GM18520 (cell line): ENCODE data around the gene KIAA0825.

Source experiments
- ATAC-seq: cut with Tn5 transposase; IDR thresholded peaks from one replicate; pipeline ENCODE4 v1.9.1; 2021; ENCODE audit not compliant: unreplicated experiment

KIAA0825 gene

DNA sequence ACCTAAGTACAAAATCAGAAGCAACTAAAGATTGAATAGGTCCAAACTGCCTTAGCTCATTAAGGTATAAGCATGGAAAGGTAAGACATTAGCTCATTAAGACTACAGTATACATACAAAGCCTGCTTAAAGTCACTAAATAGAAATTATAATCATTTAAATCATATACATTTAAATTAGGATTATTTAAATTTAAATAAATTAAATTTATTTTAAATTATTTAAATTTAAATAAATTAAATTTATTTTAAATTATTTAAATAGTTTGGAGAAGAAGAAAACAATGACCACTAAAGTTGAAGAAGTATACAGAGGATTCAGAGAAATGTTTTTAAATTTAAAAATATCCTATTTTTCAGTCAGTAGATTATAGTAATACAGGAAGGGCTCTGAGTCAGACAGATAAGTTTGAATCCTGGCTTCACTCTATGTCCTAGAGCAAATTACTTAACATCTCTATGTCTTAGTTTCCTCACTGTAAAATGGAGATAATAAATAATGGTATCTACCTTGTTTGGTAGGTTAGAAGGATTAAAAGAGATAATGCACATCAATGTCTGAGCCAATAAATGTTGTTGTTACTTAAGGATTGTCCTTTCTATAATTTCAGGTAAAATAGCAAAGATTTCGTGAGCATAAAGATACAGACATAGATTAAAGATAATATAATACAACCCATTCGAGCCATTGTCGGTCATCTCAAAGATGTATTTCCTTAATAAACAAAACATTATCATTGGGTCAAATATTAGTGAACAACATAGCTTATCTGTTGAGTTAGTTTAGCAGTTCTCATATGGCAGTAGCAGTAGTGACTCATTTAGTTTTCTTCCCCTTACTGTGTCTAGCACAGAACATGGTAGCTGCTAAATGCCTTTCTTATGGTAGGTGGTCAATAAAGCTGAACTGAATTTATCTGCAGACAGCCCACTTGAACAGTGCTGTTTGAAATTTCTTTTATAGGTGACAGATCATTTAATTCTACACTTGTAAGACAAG lies 100.6 kb downstream of the KIAA0825 start:
- no peak for ATAC-seq

DNA sequence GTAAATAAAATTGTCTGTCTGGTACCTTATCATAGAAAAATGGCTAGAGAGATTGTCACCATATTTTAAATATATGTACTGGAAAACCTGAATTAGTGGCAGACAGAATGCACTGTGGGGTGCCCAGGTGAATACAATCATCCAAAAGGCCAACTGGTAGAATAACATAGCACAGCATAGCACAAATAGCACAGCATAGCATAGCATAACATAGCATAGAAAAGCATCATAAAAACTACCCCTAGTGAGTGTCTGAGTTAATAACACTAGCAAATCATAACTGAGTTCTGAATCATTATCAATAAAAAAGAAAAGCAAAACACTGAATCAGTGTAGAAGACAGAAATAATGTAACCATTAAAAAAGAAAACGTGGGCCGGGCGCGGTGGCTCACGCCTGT lies 102.3 kb downstream of the KIAA0825 start:
- no peak for ATAC-seq

DNA sequence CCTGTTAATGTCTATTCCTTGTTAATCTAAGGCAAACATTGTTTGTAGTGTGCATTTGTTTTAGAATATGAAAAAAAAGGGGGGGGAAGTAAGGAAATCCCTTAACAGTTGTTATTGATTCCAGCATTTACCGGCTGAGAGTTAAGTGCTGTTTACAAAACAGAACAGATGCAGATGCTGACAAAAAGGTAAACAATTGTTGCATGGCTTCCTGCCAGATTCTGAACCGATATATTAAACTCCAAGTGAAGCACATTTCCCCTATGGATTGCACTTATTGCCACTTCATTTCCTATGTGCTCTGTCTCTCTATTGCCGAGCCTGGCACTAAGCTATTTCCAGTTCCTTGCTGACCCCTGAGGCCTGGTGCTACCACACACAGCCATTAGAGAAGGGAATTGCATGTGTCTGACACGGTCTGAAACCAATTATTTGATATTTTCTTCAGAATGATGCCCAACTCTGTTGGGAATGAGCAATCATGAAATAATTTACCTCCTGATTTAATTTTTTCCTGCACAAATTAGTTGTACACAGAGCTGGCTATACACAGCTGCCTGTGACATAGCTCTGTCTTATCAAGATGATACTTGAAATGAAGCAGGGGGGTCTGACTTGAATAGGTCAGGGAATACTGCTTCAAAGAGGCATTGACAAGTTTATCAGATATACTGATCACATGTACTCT lies 109.8 kb downstream of the KIAA0825 start:
- no peak for ATAC-seq

DNA sequence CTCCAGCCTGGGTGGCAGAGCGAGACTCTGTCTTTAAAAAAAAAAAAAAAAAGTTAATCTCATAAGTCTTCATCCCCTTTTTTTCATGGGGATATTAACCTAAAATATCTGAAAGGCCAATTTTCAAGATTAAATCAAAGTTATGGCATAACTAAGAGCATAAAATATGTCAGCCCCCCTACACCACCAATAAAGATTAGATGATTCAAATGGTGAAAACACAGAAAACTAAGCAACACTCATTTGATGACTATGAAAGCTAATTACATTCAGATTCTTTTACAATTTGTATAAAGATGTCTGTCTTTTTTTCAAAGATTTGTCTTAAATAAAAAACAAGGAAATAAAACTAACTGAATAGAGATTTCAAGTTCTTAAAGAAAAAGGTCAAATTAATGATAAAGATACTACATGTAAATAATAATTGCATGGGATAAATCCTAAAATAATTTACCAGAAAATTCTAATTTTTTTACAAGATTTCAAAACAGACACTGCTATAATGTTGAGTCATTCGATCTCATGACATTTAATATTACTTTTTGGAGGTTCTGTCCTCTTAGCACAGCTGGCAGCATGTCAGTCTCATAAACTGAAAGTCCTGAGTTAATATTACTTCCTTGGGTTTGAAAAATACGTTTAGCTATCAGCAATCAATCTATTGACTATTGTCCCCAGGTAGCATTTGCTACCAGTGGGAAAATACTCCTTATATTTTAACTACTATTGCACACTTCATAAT lies 112.9 kb downstream of the KIAA0825 start:
- no peak for ATAC-seq

DNA sequence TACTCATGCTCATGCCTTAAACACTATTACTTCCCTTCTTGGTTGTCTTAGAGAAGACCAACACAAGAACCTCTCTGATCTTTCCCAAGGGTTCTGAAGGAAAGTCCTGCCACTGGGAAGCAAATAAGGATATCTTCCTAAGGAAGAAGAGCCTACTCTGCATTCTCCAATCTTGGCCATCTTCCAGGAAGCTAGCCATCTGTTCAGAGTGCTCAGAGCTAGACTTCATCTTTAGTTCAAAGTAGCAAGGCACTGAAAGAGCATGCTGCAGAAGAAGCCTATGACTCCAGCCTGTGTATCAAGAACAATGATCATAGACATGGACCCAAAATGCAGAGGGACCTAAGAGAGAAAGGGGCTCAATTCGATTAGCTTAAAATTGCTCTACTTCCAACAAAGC lies 114.7 kb downstream of the KIAA0825 start:
- no peak for ATAC-seq

DNA sequence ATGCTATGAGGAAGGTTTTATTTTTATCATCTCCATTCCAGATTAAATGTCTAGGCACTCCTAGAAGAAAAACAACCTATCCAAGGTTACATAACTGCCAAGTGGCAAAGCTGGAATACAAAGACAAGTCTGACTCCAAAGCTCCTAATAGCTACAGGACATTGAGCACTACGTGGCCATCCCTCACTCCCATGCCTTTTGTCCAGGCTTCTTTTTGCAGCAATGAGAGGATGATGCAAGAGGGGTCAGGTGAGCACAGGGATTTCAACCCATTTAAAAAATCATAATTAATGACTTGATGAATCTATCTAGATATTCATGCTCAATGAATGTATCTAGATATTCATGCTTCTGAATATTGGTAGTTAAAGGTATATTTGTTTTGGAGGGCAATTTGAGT lies 117.0 kb downstream of the KIAA0825 start:
- ATAC-seq: no peak

DNA sequence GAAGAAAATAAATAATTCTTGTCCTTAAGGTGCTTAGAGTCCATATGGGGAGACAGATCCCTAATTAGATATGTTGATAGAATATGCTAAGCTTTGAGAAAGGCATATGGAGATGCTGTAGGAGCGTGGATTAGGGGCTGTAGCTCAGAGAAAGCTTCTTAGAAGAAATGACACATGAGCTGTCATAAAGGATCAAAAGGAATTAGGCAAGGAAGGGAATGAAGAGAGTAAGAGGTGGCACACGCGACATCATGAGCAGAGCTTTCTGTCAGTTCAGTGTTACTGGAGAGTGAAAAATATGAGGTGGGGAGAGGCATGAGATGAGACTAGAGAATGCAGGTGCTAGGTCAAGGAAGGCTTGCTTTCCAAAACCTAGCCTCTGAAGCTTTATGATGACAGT lies 118.6 kb downstream of the KIAA0825 start:
- no peak for ATAC-seq

DNA sequence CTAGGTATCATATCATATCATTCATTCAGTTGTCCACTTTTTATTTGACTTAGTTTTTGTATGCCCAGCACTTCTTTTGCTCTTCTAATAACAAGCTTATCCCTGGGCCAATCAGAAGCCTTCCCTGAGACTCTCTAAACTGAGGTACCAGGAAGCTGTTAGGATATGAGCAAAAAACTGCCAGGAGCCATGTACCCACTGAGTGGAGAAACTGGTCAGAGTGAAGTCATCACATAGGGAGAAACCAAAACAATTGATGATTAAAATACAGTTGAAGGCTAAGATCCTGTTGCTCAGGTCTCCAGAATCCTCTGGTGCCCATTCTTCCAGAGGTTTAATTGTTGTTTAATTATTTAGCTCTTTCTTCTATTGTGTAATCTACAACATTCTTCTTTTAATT lies 120.2 kb downstream of the KIAA0825 start:
- no peak for ATAC-seq

DNA sequence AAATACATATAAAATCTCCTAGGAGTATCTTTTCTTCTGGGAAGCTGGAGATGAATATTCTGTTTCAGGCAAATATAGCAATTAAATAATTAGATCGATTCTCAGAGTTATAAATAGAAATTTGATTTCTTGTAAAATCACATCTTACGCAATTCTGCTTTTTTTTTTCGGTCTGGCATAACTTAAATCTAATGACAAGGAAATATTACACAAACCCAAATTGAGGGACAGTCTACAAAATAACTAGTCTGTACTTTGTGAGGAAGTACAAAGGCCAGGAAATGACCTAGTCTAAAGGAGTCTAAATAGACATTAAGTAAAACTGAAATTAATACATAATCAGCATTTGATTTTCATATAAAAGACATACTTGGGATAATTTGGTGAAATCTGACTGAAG lies 133.3 kb downstream of the KIAA0825 start:
- ATAC-seq: no peak

DNA sequence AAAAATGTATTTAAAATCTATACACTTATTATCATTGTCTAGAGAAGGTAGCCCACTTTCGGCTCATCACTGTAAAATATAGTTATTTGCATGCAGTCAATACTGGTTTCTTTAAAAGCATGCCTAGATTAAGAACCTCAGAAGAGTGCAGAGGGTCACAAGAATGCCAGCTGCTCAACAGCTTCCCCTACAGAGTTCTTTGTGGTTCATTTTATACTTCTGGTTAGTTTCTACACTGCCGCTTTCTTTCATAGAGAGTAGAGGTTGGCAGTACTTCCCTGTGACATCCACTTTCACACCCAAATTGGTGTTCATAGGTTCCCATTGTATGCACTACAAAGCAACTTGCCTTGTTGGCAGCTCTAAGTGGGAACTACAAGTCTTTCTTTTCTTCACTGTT lies 137.3 kb downstream of the KIAA0825 start:
- ATAC-seq: no peak

DNA sequence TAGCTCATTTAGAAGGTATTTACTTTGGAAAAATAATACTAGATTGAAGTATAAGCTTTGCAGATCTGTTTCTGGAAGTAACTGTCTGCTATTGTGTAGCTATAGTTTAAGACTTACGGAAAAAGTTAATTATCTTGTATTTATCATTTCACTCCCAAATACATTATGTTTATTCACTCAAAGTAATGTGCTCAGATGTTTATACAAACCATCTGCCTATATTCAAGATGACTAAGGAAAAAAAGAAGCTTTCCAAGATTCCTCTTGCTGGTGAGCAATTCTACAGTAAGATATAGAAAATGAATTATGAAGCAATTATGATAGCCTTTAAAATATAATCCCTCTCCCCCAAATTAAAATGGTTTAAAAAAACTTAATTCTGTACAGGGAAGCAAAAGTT lies 137.9 kb downstream of the KIAA0825 start:
- no peak for ATAC-seq

DNA sequence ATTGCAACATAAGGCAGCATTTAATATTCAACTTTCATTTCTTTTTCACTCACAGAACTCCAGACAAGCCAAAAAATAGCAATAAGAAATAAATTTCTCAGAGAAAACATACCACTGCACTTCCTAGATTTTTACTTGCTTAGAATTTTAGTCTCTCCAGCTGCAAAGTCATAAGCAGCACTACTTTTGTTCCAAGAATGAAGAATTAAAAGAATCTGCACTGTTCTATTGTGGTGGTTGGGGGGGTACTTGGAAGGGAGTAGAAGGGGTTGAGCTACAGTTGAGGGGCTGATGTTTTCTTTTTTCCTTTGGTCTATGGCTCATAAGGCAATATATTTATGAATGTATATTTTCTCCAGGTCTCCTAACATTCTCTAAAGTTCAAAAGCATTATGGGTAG lies 144.5 kb downstream of the KIAA0825 start:
- no peak for ATAC-seq

DNA sequence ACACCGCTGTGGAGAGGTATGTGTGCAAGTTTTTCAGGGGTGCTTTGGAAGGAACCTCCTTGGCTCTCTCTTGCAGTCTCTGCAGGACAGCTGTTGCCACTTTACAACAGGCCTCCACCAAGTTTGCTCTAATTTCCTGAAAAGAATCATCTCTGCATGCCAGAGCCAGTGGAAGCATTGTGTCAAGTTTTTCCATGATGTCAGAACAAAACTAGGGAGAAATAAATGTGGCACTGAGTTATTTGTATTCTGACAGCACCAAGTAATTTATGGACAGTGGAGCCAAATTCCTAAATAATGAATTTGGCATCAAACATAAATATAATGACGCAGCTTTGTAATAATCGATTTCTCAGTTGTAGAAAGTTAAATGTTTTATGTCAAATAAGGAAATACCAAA lies 146.9 kb downstream of the KIAA0825 start:
- no peak for ATAC-seq

DNA sequence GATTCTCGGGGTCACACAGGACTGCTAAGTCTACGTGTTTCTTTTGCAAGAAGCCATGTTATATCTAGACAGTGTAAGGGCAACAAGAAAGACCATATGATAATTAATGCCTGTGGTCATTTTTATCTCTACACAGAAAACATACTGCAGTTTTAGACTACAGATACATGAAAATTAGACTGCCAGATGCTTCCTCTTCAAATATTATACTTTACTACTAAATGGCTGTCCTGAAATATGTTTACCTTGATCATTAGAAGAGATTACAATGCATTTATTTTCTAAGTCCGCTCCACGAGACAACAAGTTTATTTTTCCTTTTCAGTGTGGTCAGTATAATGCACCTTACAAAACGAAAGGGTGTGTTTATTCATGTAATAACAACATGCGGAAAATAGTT lies 147.6 kb downstream of the KIAA0825 start:
- no peak for ATAC-seq

DNA sequence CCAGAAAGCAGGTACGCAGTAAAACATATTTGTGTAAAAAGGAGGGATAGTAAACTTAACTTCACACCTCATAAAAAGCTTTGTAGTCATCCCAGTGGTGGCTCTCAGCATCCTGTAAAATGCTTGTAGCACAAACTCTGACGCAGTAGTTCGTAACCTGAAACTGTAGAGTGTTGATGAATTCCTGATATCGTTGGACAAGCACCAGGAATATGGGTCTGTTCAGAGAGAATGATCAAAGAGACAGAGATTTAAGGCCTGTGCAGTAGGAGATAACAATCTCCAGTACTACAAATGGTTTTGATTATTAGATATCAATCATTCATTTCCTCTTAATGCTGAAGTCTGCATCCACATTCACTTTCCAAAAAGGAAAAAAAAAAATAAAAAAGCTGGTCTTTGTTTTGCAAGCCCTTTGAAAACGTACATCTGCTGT lies 148.5 kb downstream of the KIAA0825 start:
- no peak for ATAC-seq

DNA sequence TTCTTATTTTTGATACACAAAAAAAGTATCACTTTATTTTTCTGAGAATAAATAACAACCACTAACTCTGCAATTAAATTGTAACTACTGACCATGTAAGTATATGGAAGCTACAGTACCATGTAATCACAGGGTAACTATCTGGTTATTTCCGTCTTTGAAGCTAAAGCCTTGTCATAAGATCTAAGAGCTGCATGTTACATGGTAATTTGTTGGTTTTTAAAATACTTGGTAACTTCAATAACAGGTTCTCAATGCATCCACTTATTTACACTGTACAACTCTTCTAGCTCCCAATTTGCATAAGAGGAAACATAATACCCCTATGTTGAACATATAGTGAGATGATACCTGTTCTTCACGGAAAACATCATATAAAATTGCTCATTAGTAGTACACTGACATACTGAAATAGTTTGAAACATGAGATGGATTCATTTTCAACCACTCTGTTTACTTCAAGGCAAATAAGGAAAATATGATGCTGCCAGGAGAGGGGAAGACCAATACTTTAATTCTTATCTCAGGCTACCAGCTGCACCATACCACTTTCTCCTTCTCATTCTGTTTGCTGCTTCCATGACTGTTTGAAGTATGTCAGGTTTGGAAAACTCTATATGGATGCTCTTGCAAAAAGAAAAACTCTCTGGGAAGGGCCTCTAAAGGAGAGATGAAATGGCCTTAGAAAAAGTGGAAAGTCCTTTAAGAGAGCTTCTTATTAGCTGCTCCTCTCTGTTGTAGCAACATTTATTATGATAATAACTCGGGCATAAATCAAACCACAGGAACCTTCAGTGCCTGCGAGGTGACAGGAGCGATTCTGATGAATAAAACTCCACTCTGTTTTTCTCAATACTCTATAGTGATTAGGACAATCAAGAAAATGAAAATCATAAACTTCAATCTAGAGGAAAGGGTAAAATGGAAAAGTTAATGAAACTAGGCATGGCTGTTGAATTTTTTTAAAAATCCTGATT lies 150.2 kb downstream of the KIAA0825 start:
- no peak for ATAC-seq

DNA sequence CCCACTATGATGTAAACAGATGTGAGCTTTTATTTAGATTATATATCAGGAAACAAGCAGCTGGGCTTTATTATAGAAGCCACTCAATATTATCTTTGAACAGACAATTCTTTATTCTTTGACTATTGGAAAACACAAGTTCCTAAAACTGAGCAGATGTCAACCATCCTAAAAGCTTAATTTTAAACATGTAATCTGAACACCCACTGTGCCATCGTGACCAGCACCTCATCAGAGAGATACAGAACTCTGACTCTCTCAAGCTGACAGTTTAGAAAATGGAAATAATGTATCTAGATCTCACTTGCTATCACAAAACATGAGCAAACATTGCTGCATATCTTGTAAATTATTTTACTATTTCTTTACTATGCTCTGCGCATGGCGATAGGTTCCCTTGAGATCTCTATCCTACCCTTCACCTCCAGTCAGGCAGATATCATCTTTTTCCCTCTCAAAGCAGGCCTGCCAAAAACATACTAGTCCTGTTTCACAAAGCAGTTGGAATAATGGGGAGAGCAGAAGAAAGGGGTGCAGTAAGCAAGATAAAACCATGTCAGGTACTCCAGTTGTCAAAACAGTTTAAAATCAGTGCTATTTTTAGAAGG lies 151.0 kb downstream of the KIAA0825 start:
- no peak for ATAC-seq

DNA sequence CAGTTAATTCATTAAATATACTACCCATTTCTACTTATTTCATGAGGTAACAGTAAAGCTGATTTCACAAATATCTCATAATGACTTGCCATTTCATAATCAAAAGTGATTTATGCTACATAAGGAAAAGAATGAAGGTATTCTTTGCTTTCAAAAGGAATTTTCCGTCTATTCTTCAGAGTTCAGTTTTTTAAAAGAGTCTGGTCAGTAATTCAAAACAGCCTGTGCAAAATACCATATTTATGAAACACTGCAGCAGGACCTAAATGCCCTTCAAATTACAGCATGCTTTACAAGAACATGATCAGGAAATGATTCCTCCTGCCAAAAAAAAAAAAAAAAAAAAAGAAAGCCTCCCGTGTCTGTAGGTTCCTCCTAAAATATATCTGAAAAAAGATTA lies 154.7 kb downstream of the KIAA0825 start:
- ATAC-seq: no peak

DNA sequence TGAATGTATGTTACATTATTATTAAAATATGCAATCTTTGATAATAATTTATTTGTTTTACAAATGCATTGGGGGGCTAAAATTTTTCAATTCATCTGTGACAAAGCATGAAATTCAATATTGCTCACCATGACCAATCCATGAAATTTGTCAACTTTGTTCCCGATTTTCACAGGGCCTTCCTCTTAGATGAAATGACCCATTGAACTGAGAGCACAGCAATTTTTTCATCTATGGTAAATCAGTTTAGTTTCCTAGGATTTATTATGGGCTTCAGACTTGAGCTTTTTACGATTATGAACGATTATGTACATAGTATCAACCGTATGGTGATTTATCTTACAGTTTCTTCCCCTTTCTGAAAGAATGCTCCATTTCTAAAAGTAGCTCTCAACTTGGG lies 157.3 kb downstream of the KIAA0825 start:
- no peak for ATAC-seq

DNA sequence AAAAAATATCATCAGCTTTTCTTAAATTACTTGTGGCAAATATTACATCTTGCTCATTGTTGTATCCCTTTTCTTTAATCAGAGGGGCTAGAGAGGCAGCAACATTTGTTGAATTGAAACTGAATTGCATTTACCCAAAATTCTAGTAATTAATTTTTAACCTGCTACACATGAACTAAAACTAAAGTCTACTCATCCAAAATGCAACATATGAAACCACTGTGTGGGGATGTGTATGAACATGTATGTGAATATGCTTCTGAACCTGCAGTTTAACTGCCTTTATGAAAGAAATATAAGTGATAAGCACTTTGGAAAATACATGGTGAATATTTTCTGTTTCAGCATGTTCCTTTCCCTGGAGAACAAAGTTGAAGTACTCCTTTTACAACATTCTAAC lies 158.5 kb downstream of the KIAA0825 start:
- no peak for ATAC-seq
